ENCODE data around the gene IMMP1L. TPM values are rescaled to one million over a fixed set of nuclear protein-coding genes. Genes with fewer than 3 reads are reported as not detected.

IMMP1L gene
- total and polyA plus RNA-seq, 3 donors from 2014 or later = 37.6 to 48.2 (median 40.1) TPM

DNA sequence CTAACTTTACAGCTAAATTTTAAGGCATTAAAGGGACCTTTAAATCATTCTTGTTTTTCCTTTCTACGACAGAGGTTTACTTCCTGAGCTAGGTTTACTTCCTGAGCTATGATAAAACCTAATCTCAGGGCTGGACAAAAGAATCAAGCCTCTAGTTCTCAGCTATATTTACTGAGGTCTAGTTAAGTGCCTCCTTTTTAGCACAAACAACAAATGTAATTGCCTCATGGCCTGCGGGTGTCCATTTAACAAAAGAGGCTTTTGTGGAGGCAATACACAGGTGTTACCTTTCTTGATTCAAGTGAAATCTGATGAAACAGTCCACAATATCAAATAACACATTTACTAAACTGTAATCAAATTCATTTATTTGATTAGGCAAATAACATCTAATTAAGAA, 67.3 kb downstream of the IMMP1L start:
- intact Hi-C loops (cut with DNase I; ENCODE audit: low total_unique reads) = no loop called here
- DNase-seq = no peak
- WGBS, 2 donors = 57 to 65% methylated on average over 2 of the region's 2 CpGs
- TF ChIP-seq POLR2A (IDR thresholded peaks at IDR 0.05) (no peak), CTCF (IDR thresholded peaks at IDR 0.05) (no peak)
- H3K27ac ChIP-seq = no peak overlapping the region
- H3K4me1 ChIP-seq = no peaks in the 10 kb centered on the region
- no peaks in the 10 kb centered on the region for H3K9me3 ChIP-seq
- H3K4me3 ChIP-seq = no peak overlapping the region
- no peaks in the 10 kb centered on the region for H3K27me3 ChIP-seq
- H3K36me3 ChIP-seq (ENCODE audit: low read depth, missing control alignments) = no peaks in the 10 kb centered on the region

- Histone ChIP-seq H3K4me3 (no peak overlapping the region), H3K9me3 (no peaks in the 10 kb centered on the region), H3K36me3 (ENCODE audit: low read depth, missing control alignments) (no peaks in the 10 kb centered on the region), H3K4me1 (no peaks in the 10 kb centered on the region), H3K27ac (no peak overlapping the region), H3K27me3 (no peaks in the 10 kb centered on the region)
- TF ChIP-seq POLR2A (IDR thresholded peaks at IDR 0.05) (no peak), CTCF (IDR thresholded peaks at IDR 0.05) (no peak)
- intact Hi-C loops (cut with DNase I; ENCODE audit: low total_unique reads) = no loop called here
- no peak for DNase-seq
Measured at GRCh38 chr11:31441296-31441695, 68.1 kb downstream of the IMMP1L start.

DNA sequence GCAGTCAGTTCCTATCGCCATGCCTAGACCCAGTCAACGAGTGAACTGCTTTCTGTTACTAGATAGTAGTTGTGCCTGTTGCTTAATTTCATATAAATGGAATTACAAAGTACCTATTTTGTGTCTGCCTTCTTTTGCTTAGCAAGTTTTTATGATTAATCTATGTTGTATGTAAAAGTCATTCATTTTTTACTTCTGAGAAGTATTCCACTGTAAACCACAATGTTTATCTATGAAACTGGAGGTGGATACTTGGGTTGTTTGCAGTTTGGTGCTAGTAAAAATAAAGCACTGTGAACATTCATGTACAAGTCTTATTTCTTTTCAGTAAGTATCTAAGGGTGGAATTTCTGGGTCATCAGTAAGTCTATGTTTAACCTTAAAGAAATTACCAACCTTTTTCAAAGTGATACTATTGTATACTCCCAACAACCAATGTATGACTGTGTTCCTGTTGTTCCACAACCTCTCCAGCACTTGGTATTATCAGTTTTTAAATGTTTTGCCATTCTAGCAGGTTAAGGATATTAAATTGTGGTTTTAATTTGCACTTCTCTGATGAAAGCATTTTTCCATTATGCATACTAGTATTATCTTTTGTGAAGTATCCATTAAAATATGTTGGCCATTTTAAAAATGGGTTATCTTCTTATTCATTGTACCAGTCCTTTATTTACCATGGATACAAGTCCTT, 71.5 kb downstream of the IMMP1L start:
- TF ChIP-seq POLR2A (IDR thresholded peaks at IDR 0.05) (no peak), CTCF (IDR thresholded peaks at IDR 0.05) (no peak)
- Histone ChIP-seq H3K27ac (no peak overlapping the region), H3K9me3 (no peaks in the 10 kb centered on the region), H3K4me1 (no peaks in the 10 kb centered on the region), H3K4me3 (no peak overlapping the region), H3K36me3 (ENCODE audit: low read depth, missing control alignments) (no peaks in the 10 kb centered on the region), H3K27me3 (no peaks in the 10 kb centered on the region)
- WGBS, 2 donors = 84 to 90% methylated on average over 2 of the region's 2 CpGs
- no peak for DNase-seq
- intact Hi-C loops (cut with DNase I; ENCODE audit: low total_unique reads) = no loop called here

DNA sequence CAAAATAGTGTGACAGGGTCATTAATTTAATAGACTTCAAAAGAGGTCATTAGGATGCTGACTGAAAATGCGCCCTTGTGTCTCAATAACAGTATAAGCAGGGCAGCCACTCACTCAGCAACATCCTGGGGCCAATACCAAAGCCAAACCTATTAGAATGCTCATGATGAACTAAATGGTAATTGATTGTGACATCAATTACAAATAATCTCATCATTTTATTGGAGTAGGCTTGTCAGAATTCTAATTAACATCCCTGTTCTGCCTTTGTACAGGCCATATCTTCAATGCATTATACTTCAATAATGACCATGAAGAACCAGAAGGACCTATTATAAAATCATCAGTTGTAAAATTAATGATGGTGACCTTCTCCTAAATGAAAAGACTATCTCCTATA, 75.6 kb downstream of the IMMP1L start:
- H3K36me3 ChIP-seq (ENCODE audit: low read depth, missing control alignments) = no peaks in the 10 kb centered on the region
- H3K27me3 ChIP-seq = no peaks in the 10 kb centered on the region
- no peaks in the 10 kb centered on the region for H3K9me3 ChIP-seq
- no peak overlapping the region for H3K4me3 ChIP-seq
- 87 to 88% methylated on average over 1 of the region's 1 CpG for WGBS, 2 donors
- no peak for DNase-seq
- TF ChIP-seq POLR2A (IDR thresholded peaks at IDR 0.05) (no peak), CTCF (IDR thresholded peaks at IDR 0.05) (no peak)
- no peaks in the 10 kb centered on the region for H3K4me1 ChIP-seq
- H3K27ac ChIP-seq = no peak overlapping the region
- intact Hi-C loops (cut with DNase I; ENCODE audit: low total_unique reads) = no loop called here

- H3K27ac ChIP-seq = no peak overlapping the region
- intact Hi-C loops (cut with DNase I; ENCODE audit: low total_unique reads) = no loop called here
- no peaks in the 10 kb centered on the region for H3K4me1 ChIP-seq
- H3K4me3 ChIP-seq = no peak overlapping the region
- no peaks in the 10 kb centered on the region for H3K36me3 ChIP-seq (ENCODE audit: low read depth, missing control alignments)
- H3K27me3 ChIP-seq = no peaks in the 10 kb centered on the region
- H3K9me3 ChIP-seq = no peaks in the 10 kb centered on the region
- no peak for DNase-seq
- TF ChIP-seq POLR2A (IDR thresholded peaks at IDR 0.05) (no peak), CTCF (IDR thresholded peaks at IDR 0.05) (no peak)
Measured at GRCh38 chr11:31424652-31425051, 84.8 kb downstream of the IMMP1L start.

All from testis (tissue), 3 donors.